Measurements from ENCODE around the gene IL18RAP. TPM values are rescaled to one million over a fixed set of nuclear protein-coding genes. Genes with fewer than 3 reads are reported as not detected.

Gene IL18RAP
- total RNA-seq, 1 experiment from 2014 or later, result not detected

DNA sequence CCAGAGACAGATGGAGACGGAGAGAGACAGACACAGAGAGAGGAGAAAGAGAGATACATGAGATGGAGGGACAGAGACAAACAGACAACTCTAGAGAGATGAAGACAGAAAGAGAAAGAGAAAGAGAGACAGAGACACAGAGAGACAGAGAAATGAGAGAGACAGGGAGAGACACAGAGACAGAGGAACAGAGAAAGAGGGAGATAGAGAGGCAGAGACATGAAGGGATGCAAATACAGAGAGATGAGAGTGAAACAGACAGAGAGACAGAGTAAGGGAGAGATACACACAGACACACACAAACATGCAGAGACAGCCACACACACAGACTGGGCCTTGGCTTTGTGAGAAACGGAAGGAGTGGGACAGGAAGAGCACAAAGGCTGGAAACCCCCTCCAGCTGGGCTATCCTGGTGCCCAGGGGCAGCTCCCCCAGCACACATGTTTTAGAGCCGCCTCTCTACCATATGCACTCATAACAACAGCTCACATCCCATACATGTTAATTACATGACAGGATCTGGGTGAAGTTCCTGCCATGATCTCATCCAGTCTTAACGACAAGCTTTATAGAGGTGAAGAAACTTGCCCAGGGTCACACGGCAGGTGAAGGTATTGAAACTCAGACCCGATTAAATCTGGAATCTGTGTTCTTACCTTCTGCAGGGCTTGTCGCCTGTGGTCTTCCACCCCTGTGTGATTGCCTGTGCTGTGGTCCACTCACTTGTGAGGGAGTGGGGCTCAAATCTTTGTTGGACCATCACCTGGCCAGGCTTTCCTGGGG is 35.0 kb upstream of the IL18RAP start:
- H3K9ac ChIP-seq (ENCODE audit: extremely low read depth, insufficient read length, low read length), result no peak overlapping the region
- no peaks in the 10 kb centered on the region for H3K23me2 ChIP-seq (ENCODE audit: insufficient read length, low read depth, low read length, poor library complexity, severe bottlenecking)
- no peak overlapping the region for H2BK15ac ChIP-seq (ENCODE audit: low read depth, low read length)
- H3K14ac ChIP-seq (ENCODE audit: insufficient read depth, low read length), result no peak overlapping the region
- H2AFZ ChIP-seq (ENCODE audit: low read length), result no peak overlapping the region
- no peak overlapping the region; a peak in 1 of 7 replicates for H3K27ac Mint-ChIP-seq
- no peaks in the 10 kb centered on the region for H4K20me1 ChIP-seq (ENCODE audit: control insufficient read depth, insufficient read depth, insufficient read length)
- H3K56ac ChIP-seq (ENCODE audit: insufficient read length, low read depth, low read length), result no peak overlapping the region
- H2AK5ac ChIP-seq (ENCODE audit: insufficient read length, low read length), result no peak overlapping the region
- H3T11ph ChIP-seq (ENCODE audit: low read length), result no peak overlapping the region
- no peak overlapping the region for H2BK12ac ChIP-seq (ENCODE audit: insufficient read length, low read depth, low read length)
- H3K27me3 Mint-ChIP-seq (ENCODE audit: low read depth), result no peaks in the 10 kb centered on the region
- H3K4ac ChIP-seq (ENCODE audit: low read depth, low read length), result no peak overlapping the region
- H4K5ac ChIP-seq (ENCODE audit: insufficient read length, low read depth, low read length), result no peak overlapping the region
- H3K4me1 ChIP-seq (ENCODE audit: insufficient read depth, low read length), result no peaks in the 10 kb centered on the region
- no peak overlapping the region for H3K4me3 Mint-ChIP-seq
- TF ChIP-seq, protein P1, sequence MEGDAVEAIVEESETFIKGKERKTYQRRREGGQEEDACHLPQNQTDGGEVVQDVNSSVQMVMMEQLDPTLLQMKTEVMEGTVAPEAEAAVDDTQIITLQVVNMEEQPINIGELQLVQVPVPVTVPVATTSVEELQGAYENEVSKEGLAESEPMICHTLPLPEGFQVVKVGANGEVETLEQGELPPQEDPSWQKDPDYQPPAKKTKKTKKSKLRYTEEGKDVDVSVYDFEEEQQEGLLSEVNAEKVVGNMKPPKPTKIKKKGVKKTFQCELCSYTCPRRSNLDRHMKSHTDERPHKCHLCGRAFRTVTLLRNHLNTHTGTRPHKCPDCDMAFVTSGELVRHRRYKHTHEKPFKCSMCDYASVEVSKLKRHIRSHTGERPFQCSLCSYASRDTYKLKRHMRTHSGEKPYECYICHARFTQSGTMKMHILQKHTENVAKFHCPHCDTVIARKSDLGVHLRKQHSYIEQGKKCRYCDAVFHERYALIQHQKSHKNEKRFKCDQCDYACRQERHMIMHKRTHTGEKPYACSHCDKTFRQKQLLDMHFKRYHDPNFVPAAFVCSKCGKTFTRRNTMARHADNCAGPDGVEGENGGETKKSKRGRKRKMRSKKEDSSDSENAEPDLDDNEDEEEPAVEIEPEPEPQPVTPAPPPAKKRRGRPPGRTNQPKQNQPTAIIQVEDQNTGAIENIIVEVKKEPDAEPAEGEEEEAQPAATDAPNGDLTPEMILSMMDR (conservative IDR thresholded peaks at IDR 0.05), result no peak
- peaks cover 15 to 20% of the 10 kb centered on the region in 2 experiments for H3K9me3 Mint-ChIP-seq
- H3K79me1 ChIP-seq (ENCODE audit: insufficient read depth, low read depth, low read length, poor library complexity, severe bottlenecking), result no peaks in the 10 kb centered on the region
- H3K23ac ChIP-seq (ENCODE audit: insufficient read length, low read depth, low read length), result no peak overlapping the region
- no peaks in the 10 kb centered on the region for H3K79me2 ChIP-seq (ENCODE audit: insufficient read depth, low read length)
- H2BK5ac ChIP-seq (ENCODE audit: insufficient read length, low read length), result no peak overlapping the region
- H3K18ac ChIP-seq (ENCODE audit: insufficient read length, low read depth, low read length), result no peak overlapping the region
- H2BK20ac ChIP-seq (ENCODE audit: low read depth, low read length, poor library complexity, severe bottlenecking), result no peak overlapping the region
- H3K4me1 Mint-ChIP-seq, result no peaks in the 10 kb centered on the region
- H3K36me3 Mint-ChIP-seq (ENCODE audit: insufficient read depth in 1 of 3, low read depth in 3 of 3), result peaks cover 0 to 10% (median 3%) of the 10 kb centered on the region in 3 experiments; a peak in 5 of 7 replicates
- H4K8ac ChIP-seq (replicated peaks; ENCODE audit: insufficient read length, low read depth, low read length), result no peak overlapping the region
- no peak overlapping the region for H3K4me2 ChIP-seq (ENCODE audit: insufficient read depth, insufficient read length, low read length)
- H2BK120ac ChIP-seq (ENCODE audit: low read depth, low read length, poor library complexity, severe bottlenecking), result no peak overlapping the region
- H4K91ac ChIP-seq (ENCODE audit: insufficient read length, low read depth, low read length), result no peak overlapping the region
- no peaks in the 10 kb centered on the region for H3K27me3 ChIP-seq (ENCODE audit: insufficient read depth, low read length)
- no peak overlapping the region for H3K27ac ChIP-seq (ENCODE audit: insufficient read length, low read depth, low read length)
- no peak for DNase-seq
- no CpG with 5 or more reads among the region's 7 CpGs for WGBS (ENCODE audit: extremely low coverage, insufficient read length, low lambda C conversion rate)
- peaks cover 5% of the 10 kb centered on the region for H3K9me3 ChIP-seq (ENCODE audit: control insufficient read depth, low read depth, low read length)
